ENCODE measurements around the gene NTF3. TPM values are rescaled to one million over a fixed set of nuclear protein-coding genes. Genes with fewer than 3 reads are reported as not detected.

Gene NTF3
- total RNA-seq, 1 donor from 2014 or later, result 8.6 TPM

DNA sequence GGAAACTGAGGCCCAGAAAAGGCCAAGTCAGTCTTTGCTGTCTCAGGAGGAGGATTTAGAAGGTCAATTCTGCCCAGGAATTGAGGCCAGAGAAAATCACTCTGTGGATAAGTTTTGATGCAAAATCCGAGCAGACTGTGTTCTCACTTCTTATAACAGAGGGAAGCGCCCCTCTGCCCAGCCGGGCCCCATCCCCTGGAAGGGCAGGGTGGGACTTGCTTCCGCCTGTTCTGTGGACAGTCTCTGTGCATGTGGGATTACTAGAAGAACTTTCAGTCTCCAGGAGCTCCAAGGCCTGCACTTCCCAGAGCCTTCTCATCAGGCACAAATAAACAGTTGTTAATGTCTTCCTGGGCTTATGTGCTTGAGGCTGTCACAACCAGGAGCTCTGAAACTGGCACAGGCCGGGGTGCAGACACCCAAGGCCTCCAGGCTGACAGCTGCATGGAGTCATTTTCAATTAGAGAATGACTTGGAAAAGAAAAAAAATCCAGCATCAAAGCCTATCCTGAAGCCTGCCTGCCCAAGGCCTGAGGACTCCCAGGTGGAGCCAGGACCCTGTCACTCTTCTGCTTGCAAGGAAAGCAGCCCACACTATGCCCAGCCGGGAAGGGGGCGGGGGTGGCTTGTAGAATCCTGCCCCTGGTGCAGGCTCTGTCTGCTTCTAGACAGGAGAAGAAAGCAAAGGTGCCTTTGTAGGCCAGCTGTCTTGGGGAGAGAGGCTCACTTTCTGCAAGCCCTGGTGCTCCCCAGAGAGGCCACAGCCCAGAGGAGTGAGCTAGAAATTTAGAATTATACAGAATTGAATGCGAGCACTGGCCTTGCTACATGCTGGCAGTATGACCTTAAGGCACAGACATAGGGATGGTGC lies 84.7 kb downstream of the NTF3 start:
- DNase-seq (ENCODE audit: low spot score in 2 of 2, unreplicated experiment in 2 of 2), result no peak
- Mint-ChIP-seq H3K36me3 (no peaks in the 10 kb centered on the region), H3K4me1 (peaks cover 5% of the 10 kb centered on the region), H3K4me3 (no peak overlapping the region), H3K27me3 (ENCODE audit: low read depth) (peaks cover 6% of the 10 kb centered on the region), H3K9me3 (no peaks in the 10 kb centered on the region), H3K27ac (no peak overlapping the region)
- TF ChIP-seq, protein P1, sequence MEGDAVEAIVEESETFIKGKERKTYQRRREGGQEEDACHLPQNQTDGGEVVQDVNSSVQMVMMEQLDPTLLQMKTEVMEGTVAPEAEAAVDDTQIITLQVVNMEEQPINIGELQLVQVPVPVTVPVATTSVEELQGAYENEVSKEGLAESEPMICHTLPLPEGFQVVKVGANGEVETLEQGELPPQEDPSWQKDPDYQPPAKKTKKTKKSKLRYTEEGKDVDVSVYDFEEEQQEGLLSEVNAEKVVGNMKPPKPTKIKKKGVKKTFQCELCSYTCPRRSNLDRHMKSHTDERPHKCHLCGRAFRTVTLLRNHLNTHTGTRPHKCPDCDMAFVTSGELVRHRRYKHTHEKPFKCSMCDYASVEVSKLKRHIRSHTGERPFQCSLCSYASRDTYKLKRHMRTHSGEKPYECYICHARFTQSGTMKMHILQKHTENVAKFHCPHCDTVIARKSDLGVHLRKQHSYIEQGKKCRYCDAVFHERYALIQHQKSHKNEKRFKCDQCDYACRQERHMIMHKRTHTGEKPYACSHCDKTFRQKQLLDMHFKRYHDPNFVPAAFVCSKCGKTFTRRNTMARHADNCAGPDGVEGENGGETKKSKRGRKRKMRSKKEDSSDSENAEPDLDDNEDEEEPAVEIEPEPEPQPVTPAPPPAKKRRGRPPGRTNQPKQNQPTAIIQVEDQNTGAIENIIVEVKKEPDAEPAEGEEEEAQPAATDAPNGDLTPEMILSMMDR (IDR thresholded peaks at IDR 0.05; ENCODE audit: unreplicated experiment), result no peak

DNA sequence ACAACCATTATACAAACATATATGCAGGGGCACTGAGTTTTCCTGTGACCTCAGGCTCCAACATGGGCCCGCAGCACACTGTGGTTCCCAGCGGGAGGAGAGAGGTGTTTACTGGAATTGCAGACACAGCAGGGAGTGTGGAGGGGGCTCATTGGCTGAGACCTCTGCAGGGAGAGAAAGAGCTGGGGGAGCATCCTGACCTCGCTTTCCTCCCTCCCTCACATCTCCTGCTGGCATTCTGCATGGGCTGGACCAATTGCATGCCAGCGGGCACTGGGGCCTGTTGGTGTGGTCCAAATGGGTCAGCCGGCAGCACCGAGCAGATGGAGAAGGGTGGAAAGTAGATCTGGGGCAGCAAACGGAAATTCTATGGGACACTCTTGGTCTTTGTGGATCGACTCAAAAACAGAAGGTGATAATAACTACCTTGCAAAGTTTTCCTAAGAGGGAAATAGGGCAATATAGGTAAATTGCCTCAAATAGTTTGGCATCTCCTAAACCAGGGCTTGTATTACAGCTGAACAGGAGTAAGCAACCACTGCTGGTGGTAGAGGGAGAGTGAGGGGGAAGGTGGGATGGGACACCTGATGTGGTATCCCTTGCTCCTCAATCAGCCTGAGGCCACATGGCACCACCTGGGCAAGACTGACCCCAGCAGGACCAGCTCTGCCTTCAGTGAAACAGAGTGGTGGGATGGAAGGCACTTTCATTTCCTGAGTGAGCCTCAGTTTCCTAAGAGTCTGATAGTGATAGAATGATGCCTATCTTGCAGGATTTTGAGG lies 86.9 kb downstream of the NTF3 start:
- Mint-ChIP-seq H3K9me3 (no peaks in the 10 kb centered on the region), H3K4me3 (no peak overlapping the region), H3K4me1 (peaks cover 4% of the 10 kb centered on the region), H3K27me3 (ENCODE audit: low read depth) (no peaks in the 10 kb centered on the region), H3K27ac (no peak overlapping the region), H3K36me3 (no peaks in the 10 kb centered on the region)
- no peak for DNase-seq (ENCODE audit: low spot score in 2 of 2, unreplicated experiment in 2 of 2)
- TF ChIP-seq, protein P1 (IDR thresholded peaks at IDR 0.05; ENCODE audit: unreplicated experiment), result no peak

DNA sequence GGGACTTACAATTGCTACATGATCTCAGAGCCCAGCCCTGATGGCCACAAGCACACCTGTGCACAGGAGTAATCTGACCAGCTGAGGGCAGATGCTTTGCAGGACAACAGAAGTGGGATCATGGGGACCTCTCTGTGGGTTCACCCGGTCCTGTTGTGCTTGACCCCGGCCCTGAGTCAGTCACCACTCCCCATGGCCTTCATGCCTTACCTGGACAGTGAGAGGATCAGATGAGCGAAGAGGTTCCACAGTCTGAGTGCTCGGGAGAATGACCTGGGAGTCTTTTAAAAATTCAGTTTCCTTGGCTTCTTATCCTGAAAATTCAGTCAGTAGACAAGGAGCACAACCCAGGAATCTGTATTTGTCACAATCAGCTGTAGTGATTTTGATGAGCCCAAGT lies 88.1 kb downstream of the NTF3 start:
- no peak for DNase-seq (ENCODE audit: low spot score in 2 of 2, unreplicated experiment in 2 of 2)
- TF ChIP-seq, protein P1 (IDR thresholded peaks at IDR 0.05; ENCODE audit: unreplicated experiment), result no peak
- H3K27ac Mint-ChIP-seq, result no peak overlapping the region
- no peaks in the 10 kb centered on the region for H3K27me3 Mint-ChIP-seq (ENCODE audit: low read depth)
- H3K36me3 Mint-ChIP-seq, result no peaks in the 10 kb centered on the region
- H3K4me3 Mint-ChIP-seq, result no peak overlapping the region
- peaks cover 4% of the 10 kb centered on the region for H3K4me1 Mint-ChIP-seq
- H3K9me3 Mint-ChIP-seq, result no peaks in the 10 kb centered on the region

DNA sequence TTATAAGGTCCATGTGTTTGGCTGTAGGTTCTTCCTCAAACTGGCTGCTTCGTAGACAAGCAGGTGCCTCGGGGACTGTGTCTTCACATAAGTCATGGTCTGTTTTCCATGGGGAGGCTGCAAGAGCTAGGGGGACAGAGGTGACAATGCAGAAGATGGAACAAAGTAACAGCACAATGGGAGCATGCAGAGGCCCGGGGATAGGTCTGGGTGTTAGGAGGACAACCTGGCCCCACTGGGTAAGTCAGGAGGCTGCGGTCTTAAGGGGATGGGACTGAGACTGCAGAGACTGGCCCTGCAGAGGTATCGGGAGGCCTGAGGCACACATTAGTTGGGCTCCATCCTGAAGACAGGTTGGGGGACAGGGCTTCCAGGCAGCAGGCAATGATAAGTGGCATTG lies 88.9 kb downstream of the NTF3 start:
- Mint-ChIP-seq H3K4me3 (no peak overlapping the region), H3K27ac (no peak overlapping the region), H3K4me1 (peaks cover 4% of the 10 kb centered on the region), H3K36me3 (no peaks in the 10 kb centered on the region), H3K27me3 (ENCODE audit: low read depth) (no peaks in the 10 kb centered on the region), H3K9me3 (no peaks in the 10 kb centered on the region)
- no peak for DNase-seq (ENCODE audit: low spot score in 2 of 2, unreplicated experiment in 2 of 2)
- TF ChIP-seq, protein P1 (IDR thresholded peaks at IDR 0.05; ENCODE audit: unreplicated experiment), result no peak

DNA sequence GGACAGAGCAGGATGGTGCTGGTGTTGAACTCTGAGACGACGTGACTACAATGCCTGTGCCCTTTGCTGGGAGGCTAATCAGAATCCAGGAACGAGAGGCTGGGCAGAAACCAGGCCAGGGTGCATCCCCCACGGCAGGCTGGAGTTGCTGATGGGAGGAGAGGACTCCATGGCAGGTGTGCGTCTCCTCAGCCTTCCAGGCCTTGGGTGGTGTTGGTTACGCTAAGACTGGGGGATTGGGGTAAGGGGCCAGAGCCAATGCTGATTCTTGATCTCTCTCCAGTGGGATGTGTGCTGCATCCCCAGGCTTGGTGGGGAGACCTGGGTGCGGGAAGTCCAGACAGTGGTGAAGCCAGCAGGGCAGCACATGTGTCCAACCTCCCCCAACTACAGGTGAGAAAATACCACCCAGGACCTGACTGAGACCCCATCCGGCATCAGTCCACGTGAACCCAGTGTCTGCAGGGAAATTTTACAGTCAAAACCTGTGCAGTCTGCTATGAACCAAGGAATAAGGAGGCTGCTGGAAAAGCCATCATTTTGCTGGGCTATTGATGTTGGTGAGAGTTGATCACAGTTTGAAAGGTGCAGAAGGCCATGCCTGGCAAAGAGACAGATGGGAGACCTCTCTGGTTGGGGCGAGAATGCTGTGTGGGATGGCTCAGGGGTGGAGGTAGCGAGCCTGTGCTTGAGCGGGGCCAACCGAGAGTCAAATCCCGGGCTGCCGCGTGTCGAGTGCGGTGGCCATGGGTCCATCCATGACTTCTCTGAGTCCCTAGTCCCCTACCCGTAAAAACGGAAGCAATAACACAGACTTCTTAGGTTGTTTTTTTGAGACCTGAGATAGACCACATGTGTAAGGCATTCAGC lies 89.8 kb downstream of the NTF3 start:
- H3K4me1 Mint-ChIP-seq, result peaks cover 4% of the 10 kb centered on the region
- no peak overlapping the region for H3K27ac Mint-ChIP-seq

More for the DNA sequence above, 89.8 kb downstream of the NTF3 start:
- Mint-ChIP-seq H3K4me3 (no peak overlapping the region), H3K9me3 (no peaks in the 10 kb centered on the region), H3K36me3 (no peaks in the 10 kb centered on the region), H3K27me3 (ENCODE audit: low read depth) (no peaks in the 10 kb centered on the region)
- DNase-seq (ENCODE audit: low spot score in 2 of 2, unreplicated experiment in 2 of 2), result no peak
- TF ChIP-seq, protein P1 (IDR thresholded peaks at IDR 0.05; ENCODE audit: unreplicated experiment), result no peak

Measured in mesothelial cell of epicardium (in vitro differentiated cells).